Inferior parietal cortex (tissue), 1 donor: ENCODE measurements around the gene PPHLN1.
"Not testable (repeated sequence)": the region's sequence is repeated elsewhere in the genome, so short reads cannot be mapped to it uniquely, and the experiment has no call there.

Source experiments
- DNase-seq: peaks from one replicate; pipeline ENCODE4 v3.0.0-alpha.2; 2016; ENCODE audit errors: extremely low spot score

PPHLN1 gene

DNA sequence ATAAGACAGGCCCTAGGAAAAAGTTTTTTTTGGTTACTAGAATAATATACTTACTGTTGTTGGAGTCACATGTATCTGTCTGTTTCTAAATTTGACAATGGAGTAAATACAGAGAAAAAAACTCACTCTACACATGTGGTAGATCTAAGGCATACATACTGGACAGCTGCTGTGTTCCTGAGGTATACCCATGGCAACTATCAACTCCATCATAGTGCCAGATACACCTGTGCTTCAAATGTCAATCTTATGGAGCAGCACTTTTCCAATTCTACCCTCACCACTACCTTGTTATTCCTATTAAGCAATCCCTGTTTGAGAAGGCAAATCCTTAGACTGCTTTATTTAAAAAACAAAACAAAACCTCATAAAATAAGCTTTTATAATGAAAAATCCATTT is 3.4 kb upstream of the PPHLN1 start:
- no peak for DNase-seq

GRCh38 chr12:42323856-42324255 is 2.1 kb upstream of the PPHLN1 start:
- no peak for DNase-seq

DNA sequence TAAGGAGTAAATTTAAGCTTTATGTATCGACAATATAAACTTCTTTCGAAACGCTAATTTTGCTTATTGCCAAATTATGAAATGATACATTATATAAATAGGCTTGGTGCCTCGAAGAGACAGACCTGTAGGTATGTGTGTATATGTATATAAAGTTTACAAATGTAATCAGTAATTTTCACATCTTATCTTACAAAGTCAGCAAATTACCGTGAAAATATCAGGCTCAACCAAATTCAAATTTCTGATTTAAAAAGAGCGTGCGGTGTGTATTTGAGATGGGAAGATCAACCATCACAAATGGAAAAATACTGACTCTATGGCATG is 678 bp upstream of the PPHLN1 start:
- peak; percentile 30 for DNase-seq

DNA sequence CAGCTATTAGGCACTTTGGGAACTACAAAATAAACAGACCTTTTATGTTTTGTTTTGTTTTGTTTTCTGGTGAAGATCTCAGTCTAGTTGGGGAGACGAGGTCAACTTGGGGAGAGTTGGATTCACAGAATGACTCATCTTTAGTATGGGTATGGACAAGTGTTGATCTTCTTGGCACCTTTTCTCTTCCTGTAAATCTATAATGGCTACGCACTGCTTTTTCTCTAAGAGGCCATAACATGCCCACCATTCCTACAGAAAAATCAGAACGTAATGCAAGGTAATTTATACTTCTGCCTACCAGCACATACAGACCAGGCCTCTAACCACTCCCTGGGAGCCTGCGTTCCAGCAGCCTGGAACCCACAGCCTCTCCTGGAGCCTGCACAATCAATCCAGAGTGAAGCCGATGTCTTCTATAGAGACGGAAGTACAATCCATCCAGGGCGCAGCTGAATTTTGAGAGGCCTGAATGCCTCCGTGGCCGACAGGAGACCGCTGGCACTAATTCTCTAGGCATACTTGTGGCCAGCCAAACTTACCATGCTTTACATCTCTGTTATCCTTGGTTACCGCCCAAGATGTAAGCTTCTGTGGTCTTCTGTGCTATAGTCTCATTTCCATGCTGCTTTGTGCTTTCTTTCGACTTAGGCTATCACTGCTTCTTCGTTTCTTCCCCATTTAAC is 717 bp downstream of the PPHLN1 start:
- no peak for DNase-seq

GRCh38 chr12:42327227-42327590 is 1.2 kb downstream of the PPHLN1 start:
- DNase-seq = no peak

- not testable (repeated sequence) for DNase-seq
Measured at GRCh38 chr12:42330097-42330496, 4.1 kb downstream of the PPHLN1 start.

DNA sequence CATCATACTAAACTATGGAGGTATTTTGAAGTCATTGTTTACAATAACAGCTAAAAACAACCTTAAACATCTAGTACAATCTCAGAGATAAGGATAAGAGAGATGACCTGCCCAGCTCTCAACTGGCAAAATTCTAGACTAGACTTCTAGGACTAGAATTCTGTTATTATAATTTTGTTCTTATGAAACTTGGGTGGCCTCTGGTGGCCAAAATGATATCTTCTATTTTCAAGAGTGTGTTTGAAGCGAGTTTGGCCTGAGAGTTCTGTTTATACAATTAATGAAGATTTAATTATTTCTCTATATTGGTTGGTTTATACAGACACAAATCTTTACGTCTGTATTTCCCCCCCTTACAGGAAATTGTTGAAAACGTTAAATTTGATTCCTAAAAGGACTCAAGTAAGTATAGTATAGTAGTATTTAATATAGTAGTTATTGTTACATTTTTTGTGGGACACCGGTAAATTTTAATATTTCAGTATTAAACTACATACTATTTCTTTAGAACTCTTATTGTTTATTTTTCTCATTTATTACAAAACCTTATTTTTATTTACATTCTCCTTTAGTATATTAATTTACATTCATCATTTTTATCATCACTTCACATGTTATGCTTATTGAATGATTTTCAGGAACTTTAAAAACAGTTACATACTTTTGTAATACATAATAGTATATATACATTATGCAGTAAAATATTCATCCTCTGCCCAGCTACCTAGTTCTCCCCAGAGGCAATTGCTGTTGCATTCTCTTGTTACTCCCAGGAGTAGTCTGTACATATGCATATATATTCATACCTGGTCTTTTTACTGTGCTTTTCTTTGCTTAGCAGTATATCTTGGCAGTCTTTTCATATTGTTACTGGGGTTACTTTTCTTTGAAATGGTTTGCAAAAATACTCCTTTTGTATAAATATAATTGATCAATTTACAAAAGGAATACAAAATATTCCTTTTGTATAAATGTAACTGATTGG is 6.6 kb downstream of the PPHLN1 start:
- DNase-seq = peak; percentile 78

GRCh38 chr12:42336286-42336685 is 10.3 kb downstream of the PPHLN1 start:
- no peak for DNase-seq

DNA sequence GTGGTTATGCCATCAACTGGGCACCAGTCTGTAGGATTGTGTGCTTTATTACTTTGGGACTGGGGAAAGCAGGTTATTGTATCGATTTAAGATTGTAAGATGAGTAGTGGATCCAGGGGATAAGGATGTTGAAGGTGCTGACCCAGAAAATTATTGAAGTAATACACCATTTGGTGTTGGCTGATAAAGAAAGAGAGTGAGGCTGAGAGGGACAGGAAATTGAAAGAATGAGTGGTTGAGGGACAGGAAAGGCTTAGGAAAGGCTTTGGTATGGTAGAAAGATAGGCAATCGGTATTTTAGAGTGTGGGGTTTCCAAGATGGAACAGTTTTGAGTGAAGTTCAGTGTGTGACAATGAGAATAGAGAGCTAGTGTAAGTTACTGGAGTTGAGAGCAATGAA is 12.3 kb downstream of the PPHLN1 start:
- no peak for DNase-seq

- DNase-seq = no peak
Measured at GRCh38 chr12:42342028-42342427, 16.1 kb downstream of the PPHLN1 start.

GRCh38 chr12:42343721-42344120 is 17.8 kb downstream of the PPHLN1 start:
- DNase-seq = no peak

GRCh38 chr12:42346403-42347002 is 20.5 kb downstream of the PPHLN1 start:
- no peak for DNase-seq

- DNase-seq = not testable (repeated sequence)
Measured at GRCh38 chr12:42349119-42350020, 23.4 kb downstream of the PPHLN1 start.

GRCh38 chr12:42350021-42350407 is 24.0 kb downstream of the PPHLN1 start:
- DNase-seq = not testable (repeated sequence)

GRCh38 chr12:42356344-42356743 is 30.4 kb downstream of the PPHLN1 start:
- no peak for DNase-seq

DNA sequence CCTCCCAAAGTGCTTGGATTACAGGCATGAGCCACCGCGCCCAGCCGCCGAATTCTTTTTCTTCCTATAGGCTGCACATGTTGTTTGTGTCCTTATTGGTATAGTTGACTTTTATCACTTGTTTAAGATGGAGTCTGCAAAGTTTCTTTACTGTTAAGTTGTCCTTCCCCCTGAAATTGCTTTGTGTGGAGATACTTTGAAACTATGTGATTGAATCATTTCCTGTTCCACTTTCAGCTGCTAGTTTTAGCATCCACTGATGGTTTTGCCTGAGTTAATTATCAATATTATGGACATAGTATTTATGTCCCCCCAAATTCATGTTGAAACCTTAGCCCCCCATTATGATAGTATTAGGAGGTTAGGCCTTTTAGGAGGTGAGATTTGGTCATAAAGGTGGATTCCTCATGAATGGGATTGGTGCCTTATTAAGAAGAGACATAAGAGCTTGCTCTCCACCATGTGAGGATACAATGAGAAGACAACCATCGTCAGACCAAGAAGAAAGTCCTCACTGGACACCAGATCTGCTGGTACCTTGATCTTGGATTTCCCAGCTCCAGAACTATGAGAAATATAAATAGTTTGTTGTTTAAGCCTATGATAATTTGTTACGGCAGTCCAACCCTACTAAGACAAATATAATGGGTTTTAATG is 34.9 kb downstream of the PPHLN1 start:
- DNase-seq = no peak

- DNase-seq = no peak
Measured at GRCh38 chr12:42361909-42362646, 36.1 kb downstream of the PPHLN1 start.

DNA sequence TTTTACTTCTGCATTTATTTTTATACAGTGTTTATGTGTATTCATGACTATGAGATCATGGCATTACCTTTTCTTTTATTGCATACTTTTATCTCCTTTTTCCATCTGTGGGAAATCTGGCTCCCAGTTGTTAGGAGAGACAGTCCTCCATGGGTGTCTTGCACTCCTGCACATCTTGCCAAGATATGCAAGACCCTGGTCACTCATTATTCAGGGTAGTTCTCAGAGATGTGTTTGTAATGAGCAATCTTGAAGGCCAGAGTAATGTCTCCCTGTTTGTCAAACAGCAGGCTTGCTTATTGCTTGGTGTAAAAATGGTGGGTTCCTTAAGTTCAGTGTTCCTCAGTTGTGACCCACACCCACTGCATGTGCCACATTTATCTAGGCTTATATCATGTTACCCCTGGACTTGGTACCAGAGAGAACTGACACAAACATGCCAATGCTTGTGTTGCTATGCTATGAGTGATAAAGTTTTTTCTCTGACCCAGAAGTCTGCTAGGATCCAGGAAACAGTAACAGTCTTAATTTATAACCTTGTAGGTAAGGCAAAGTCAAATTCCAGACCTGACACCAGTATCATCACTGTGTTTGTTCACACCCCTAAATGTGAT is 36.8 kb downstream of the PPHLN1 start:
- no peak for DNase-seq

- no peak for DNase-seq
Measured at GRCh38 chr12:42364692-42365091, 38.7 kb downstream of the PPHLN1 start.

- DNase-seq = no peak
Measured at GRCh38 chr12:42365486-42365885, 39.5 kb downstream of the PPHLN1 start.
